SIG-M5 treated with dmso at 0.1 percent for 504 hours (cell line): Measurements from ENCODE around the gene DNMBP.
"Not testable (repeated sequence)": the region's sequence is repeated elsewhere in the genome, so short reads cannot be mapped to it uniquely, and the experiment has no call there.

ENCODE experiments used
- DNase-seq: peaks from one replicate; lab custom pipeline; 2025; ENCODE audit not compliant: unreplicated experiment; lab: John Stamatoyannopoulos, UW

DNMBP gene

GRCh38 chr10:99870123-99870730, 139.5 kb downstream of the DNMBP start:
- DNase-seq: no peak

- no peak for DNase-seq
Observed at GRCh38 chr10:99869581-99870122, 140.1 kb downstream of the DNMBP start.

GRCh38 chr10:99867250-99867649, 142.5 kb downstream of the DNMBP start:
- not testable (repeated sequence) for DNase-seq

DNA sequence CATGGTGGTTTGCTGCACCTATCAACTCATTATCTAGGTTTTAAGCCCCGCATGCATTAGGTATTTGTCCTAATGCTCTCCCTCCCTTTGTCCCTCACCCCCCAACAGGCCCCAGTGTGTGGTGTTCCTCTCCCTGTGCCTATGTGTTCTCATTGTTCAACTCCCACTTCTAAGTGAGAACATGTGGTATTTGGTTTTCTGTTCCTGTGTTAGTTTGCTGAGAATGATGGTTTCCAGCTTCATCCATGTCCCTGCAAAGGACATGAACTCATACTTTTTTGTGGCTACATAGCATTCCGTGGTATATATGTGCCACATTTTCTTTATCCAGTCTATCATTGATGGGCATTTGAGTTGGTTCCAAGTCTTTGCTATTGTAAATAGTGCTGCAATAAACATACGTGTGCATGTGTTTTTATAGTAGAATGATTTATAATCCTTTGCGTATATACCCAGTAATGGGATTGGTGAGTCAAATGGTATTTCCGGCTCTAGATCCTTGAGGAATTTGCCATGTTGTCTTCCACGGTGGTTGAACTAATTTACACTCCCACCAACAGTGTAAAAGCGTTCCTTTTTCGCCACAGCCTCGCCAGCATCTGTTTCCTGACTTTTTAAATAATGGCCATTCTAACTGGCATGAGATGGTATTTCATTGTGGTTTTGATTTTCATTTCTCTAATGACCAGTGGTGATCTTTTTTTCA, 146.1 kb downstream of the DNMBP start:
- not testable (repeated sequence) for DNase-seq

DNA sequence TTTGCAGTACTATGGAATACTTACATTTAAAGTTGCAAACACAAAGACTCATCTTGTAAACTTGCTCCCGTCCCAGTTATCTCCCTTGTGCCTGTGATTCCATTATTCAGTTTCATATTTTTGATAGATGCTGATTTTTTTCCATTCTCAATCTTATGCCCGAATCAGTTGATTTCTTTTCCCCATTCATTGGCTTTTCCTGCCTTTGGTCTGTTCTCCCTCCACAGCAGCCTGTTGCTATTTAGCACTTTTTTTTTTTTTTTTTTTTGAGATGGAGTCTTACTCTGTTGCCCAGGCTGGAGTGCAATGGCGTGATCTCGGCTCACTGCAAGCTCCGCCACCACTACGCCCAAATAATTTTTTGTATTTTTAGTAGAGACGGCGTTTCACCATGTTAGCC, 149.3 kb downstream of the DNMBP start:
- DNase-seq: no peak

DNA sequence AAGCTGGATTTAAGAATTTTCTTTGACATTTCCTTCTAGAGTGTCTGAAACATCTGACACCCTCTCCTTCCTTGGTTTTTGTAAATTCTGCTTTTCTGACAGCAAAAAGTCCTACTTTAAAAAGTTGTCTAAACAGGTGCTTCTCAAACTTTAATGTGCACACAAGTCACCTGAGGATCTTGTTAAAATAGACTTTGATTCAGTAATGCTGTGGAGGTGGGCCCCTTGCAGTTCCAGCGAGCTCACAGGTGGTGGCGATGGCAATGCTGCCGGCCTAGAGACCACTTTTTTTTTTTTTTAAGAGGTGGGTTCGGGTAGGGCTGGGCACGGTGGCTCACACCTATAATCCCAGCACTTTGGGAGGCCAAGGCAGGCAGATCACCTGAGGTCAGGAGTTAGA, 150.2 kb downstream of the DNMBP start:
- no peak for DNase-seq

DNA sequence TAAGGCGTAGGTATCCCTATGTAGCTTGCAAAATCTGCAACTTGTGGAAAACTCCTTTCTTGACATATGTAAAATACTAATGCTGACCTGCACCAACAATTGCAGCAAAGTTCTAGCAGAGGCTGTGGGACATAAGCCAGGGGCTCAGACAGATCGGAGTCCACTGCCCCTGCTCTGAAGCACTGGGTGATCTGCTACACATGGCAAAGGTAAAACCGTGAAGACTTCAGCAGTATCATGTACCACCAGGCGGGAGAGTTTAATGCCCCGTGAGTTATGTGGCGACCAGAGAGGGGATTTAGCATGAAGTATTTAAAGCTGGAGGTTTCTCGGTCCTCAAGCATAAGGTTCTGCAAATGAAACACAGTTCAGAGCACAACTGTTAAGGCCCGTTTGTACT, 150.9 kb downstream of the DNMBP start:
- no peak for DNase-seq

DNA sequence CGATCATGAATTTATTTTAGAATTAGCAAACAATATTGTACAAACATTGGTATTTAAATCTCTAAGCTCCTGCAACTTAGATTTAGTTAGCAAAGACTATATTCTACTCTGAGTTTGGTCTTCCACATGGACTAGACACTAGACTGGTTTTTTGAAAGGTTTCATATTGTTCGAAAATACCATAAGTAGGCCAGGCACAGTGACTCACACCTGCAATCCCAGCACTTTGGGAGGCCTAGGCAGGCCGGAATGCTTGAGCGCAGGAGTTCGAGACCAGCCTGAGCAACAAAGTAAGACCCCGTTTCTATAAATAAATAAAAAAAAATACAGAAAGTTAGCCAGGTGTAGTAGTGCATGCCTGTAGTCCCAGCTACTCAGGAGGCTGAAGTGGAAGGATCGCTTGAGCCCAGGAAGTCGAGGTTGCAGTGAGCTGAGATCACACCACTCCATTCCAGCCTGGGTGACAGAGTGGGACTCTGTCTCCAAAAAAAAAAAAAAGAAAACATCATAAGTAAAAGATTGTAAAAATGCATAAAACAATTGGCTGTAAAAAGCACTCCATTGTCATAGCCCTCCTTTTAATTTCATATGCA, 154.2 kb downstream of the DNMBP start:
- DNase-seq: no peak

DNA sequence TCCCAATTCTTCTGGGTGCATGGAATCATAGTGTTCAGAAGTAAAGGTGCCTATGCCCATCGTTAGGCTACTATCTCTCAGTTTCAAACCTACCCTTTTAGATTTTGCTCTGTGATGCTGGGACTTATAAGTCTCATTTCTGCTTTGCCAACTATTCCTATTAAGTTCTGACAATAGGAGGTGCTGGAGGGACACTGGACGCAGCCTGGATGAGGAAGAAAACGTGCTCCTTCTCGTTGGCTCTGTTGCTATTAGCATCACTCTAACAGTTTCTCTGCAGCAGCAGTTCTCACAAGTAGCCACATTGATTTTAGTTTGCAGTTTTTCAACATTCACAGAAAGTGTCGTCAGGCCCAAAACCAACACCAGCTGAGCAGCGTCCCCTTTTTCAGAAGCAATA, 154.9 kb downstream of the DNMBP start:
- DNase-seq: peak; percentile 14

DNA sequence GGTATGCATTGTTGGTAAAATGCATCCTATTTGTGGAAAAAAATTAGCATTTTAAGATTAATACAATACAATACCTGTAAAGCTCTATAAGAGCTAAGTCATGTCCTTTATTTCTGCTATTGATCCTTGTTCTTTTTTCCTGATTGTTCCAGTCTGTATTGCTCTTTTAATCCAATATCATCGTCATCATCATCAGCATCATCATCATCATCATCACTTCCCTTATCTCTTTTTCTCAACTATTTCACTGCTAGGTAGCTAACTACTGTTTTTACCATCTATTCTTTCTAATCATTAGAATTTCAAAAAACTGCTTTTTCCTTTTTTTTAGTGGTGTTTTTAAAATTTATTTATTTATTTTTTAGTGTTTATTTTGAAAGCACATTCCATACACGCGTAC, 156.1 kb downstream of the DNMBP start:
- no peak for DNase-seq

DNA sequence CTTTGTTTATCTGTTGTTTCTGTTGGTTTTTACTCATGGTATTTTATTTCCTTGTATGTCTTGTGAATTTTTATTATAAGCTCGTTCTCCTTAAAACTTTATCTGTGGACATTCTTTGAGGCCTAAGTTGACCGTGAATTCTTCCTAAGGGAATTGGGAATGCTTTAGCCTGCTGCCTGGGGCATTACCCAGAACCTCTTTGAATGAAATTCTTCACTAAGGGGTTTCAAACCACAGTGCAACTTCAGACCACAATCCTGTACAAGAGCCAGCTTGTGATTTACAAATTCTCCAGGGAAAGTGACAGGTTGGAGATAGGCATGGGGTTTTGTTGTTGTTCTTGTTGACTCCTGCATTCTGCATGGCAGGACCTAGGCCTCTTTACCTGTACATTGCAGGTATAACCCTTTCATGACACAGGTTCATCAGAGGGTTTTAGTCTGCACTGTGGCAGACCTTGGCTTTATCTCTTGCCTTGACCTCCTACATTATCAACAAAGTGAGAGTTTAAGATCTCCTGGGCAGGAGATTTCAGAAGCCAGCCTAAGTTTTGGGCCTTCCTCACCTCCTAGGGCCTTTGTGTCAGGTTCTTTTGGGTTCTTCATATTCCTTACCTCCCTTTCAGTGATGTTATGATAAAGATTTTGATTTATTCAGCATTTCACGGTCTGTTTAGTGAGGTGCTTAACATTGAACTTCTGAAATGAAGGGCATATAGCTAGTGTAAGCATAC, 157.1 kb downstream of the DNMBP start:
- DNase-seq: no peak

GRCh38 chr10:99851825-99852224, 157.9 kb downstream of the DNMBP start:
- no peak for DNase-seq

DNA sequence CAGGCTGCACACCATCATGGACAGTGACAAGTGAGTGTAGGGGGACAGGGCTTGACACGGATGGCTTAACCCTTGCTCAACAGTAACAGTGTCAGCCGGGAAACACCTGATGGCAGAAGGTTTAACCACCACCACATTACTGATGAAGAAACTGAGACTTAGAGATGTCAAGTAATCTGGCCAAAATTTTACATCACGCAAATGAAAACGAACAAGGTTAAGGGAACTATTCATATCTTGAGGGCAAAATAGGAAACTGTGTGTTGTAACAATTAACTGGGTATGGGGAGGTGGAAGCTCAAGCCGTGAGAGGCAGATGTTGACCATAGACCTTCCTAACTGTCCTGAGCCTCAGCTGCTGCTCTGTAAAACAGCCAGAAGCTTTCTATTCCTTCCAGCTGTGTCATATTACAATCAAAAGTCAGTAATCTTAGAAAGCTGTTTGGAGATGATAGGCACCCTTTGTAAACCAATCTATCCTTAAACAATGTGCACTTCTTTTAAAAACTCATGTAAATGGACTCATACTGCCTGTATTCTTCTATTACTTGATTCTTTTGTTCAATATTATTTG, 158.9 kb downstream of the DNMBP start:
- DNase-seq: no peak

DNA sequence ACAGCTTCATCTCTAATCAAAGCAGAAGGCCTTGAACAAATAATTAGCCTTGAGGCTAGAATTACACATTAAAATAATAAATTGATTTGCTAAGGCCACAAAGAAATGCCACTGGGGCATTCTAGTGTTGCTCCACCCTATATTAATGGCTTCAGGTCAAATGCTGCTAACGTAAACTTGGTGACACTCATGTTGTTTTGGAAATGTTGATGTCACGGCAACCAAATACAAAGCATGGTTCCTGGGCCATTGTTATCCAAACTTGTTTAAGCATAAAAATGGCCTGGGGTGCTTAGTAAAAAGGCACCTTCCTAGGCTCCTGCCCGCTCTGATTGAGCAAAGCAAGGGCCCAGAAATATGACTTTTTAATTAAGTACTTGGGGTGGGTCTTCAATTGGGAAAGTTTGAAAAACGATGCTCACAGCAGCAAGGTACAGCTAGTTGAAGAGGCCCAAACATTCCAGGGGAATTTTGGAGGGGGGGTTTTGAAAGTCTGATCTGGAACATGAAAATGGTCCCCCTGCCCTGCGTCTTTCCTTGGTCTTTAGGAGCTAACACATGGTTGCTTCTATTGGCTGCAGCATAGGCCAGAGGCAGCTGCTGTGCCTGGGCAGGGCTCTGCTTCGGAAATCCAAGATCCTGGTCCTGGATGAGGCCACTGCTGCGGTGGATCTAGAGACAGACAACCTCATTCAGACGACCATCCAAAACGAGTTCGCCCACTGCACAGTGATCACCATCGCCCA, 159.6 kb downstream of the DNMBP start:
- no peak for DNase-seq

DNA sequence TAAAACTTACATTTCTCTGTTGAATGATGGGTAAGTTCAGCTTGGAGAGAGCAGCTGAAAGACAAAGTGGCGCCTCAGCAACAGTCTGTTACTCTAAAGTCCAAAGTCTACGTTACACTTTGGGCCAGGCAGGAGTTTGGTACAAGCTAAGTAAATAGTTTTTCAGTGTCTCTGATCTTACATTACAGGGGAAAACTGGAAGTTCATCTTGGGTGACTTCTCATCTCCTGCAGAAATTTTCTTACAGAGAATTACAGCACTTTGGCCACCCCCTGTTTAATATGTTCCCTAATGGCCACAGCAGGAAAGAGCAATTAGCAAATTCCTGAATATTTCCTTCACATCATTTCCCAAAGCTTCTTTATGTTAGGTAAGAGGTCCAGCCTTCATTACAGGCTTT, 160.2 kb downstream of the DNMBP start:
- DNase-seq: no peak

DNA sequence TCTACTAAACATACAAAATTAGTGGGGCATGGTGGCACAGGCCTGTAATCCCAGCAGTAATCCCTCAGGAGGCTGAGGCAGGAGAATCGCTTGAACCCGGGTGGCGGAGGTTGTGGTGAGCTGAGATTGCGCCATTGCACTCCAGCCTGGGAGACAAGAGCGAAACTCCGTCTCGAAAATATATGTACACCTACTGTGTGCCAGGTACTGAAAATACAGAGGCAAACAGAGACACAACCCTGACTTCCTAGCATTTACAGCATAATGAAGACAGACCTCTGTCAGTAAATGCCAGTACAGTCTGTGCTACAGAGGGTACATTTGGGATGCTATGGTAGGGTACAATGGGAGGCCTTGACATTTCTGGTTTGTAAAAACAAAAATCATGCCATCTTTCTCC, 160.7 kb downstream of the DNMBP start:
- DNase-seq: no peak

- peak; percentile 79 for DNase-seq
Observed at GRCh38 chr10:99845837-99846382, 163.8 kb downstream of the DNMBP start.

DNA sequence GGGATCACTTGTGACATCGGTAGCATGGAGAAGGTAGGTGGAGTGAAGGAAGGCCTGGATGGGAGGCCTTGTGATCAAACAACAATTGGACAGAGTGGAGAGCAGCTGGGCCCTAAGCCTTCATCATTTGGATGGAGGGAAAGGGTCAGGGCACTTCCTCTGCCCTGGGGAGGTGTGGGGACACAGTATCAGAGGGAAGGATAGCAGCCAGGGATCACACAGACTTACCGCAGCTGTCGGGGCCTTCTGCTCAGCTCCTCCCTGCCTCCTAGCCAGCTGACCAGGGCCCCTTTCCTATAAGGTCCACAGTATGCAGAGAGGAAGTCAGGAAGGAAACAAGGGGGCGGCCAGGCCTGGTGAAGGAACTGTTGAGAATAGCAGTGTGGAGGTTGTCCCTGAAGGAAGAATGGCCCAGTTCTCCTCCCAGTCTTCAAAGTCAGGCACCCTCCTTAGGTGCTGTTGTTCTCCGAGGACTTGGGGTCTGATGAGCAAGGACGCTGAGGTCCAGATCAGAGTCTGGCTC, 165.3 kb downstream of the DNMBP start:
- DNase-seq: no peak

GRCh38 chr10:99843310-99843709, 166.4 kb downstream of the DNMBP start:
- no peak for DNase-seq

DNA sequence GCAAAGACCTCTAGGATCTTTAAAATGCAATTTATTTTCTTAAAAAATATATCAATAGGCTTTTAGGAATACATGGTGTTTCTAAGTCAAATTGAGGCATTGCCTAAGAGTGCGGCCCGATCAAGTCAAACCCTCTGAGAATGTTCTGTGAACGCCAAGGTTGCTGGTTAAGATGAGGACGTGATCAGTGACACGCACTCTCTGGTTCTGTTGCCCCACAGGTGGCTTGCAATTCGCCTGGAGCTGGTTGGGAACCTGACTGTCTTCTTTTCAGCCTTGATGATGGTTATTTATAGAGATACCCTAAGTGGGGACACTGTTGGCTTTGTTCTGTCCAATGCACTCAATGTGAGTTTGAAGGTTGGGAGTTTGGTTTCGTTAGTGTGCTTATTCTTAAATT, 168.0 kb downstream of the DNMBP start:
- no peak for DNase-seq
